GM10266 (cell line): ENCODE results near the gene F12.

Experiments
- DNase-seq: peaks from one replicate; pipeline ENCODE4 v3.0.0; 2012; ENCODE audit errors: extremely low spot score
- TF ChIP-seq, protein P1 (sequence below): IDR thresholded peaks from 2 replicates; pipeline ENCODE4 v1.5.1; 2012; ENCODE audit warnings: mild to moderate bottlenecking, low read depth; ENCODE audit not compliant: control insufficient read depth, insufficient read depth; ENCODE audit errors: missing control alignments

Gene F12

DNA sequence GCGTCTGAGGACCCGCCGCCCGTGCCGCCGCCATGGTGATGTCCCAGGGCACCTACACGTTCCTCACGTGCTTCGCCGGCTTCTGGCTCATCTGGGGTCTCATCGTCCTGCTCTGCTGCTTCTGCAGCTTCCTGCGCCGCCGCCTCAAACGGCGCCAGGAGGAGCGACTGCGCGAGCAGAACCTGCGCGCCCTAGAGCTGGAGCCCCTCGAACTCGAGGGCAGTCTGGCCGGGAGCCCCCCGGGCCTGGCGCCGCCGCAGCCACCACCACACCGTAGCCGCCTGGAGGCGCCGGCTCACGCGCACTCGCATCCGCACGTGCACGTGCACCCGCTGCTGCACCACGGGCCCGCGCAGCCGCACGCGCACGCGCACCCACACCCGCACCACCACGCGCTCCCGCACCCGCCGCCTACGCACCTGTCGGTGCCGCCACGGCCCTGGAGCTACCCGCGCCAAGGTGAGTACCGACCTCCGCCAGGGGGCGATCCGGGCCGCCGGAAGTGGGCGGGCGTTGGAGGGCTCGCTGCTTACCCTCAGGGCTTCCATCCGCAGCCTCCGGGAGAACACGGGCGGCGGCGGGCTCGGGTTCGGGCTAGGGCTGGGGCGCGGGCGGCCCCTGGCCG lies 45.8 kb upstream of the F12 start:
- DNase-seq, result peak; percentile 95
- TF ChIP-seq, protein P1, sequence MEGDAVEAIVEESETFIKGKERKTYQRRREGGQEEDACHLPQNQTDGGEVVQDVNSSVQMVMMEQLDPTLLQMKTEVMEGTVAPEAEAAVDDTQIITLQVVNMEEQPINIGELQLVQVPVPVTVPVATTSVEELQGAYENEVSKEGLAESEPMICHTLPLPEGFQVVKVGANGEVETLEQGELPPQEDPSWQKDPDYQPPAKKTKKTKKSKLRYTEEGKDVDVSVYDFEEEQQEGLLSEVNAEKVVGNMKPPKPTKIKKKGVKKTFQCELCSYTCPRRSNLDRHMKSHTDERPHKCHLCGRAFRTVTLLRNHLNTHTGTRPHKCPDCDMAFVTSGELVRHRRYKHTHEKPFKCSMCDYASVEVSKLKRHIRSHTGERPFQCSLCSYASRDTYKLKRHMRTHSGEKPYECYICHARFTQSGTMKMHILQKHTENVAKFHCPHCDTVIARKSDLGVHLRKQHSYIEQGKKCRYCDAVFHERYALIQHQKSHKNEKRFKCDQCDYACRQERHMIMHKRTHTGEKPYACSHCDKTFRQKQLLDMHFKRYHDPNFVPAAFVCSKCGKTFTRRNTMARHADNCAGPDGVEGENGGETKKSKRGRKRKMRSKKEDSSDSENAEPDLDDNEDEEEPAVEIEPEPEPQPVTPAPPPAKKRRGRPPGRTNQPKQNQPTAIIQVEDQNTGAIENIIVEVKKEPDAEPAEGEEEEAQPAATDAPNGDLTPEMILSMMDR, result peak; percentile 94

DNA sequence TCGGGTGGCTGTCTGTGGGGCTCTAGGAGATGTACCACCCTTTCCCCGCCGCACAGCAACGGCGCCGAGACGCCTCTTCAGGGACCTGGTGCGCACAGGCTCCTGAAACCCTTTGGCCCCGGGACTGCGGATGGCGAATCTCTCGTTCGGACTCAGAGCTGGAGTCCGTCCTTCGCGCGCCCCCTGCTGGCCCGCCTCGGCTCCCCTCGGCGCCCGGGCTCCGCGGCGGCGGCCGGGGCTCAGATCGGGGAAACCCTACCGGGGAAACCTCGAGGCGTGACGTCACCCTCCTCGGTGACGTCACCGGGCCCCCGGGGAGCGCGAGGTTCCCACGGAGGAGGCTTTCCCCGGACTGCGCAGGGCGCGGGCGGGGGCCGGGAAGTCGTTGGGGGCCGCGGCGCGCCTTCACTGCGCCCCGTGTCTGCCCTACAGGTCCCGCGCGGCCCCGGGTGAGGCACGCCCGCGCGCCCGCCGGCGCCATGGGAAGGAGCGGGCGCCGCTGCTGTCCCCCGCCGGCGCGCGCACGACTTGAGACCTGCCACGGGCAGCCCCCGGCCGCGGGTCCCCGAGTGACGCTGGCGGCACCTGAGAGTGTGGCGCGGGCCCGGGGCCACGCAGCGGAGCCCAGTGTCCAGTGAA lies 45.2 kb upstream of the F12 start:
- TF ChIP-seq, protein P1, result peak; percentile 99
- DNase-seq, result peak; percentile 99

GRCh38 chr5:177453852-177454396 lies 44.6 kb upstream of the F12 start:
- TF ChIP-seq, protein P1, result no peak
- DNase-seq, result no peak

GRCh38 chr5:177452688-177453638 lies 43.6 kb upstream of the F12 start:
- DNase-seq, result no peak
- TF ChIP-seq, protein P1, result no peak

- TF ChIP-seq, protein P1, result no peak
Observed at GRCh38 chr5:177450667-177451424, 41.5 kb upstream of the F12 start.

GRCh38 chr5:177449140-177450061 lies 40.0 kb upstream of the F12 start:
- TF ChIP-seq, protein P1, result no peak
- DNase-seq, result no peak

More at GRCh38 chr5:177450667-177451424, 41.5 kb upstream of the F12 start:
- DNase-seq, result no peak
